CD4-positive, alpha-beta T cell (primary cell): ENCODE measurements around the gene SDC1. TPM values are rescaled to one million over a fixed set of nuclear protein-coding genes. Genes with fewer than 3 reads are reported as not detected.

Experiments used
- ATAC-seq: fragments of 200-7000 bp; cut with Tn5 transposase; one replicate; pipeline ENCODE4 v1.10.0; 2022; ENCODE audit warnings: mild to moderate bottlenecking; ENCODE audit not compliant: poor library complexity
- CTCF ChIA-PET: fragments of 350-600 bp; sonication (Branson Sonifier 250); formaldehyde crosslinking; loops from one replicate; lab custom pipeline; 2021; ENCODE audit warnings: antibody characterized with exemption, inconsistent platforms; lab: Charles Lee
- POLR2A ChIA-PET: fragments of 350-600 bp; sonication (Branson Sonifier 250); formaldehyde crosslinking; loops from one replicate; lab custom pipeline; 2021; ENCODE audit warnings: antibody characterized with exemption, inconsistent platforms; lab: Charles Lee
- DNase-seq, 14 experiments: peaks; one replicate each; pipeline ENCODE4 v3.0.0-alpha.2; 2013 to 2020; ENCODE audit warnings: mixed read lengths in 2 of 14
- H3K27ac ChIP-seq, 2 donors: one replicate each; pipeline versions ENCODE4 v1.5.1 to v1.7.0; 2013; ENCODE audit warnings: low read length in 2 of 2, low read depth in 1 of 2, mild to moderate bottlenecking in 1 of 2
- H3K27me3 ChIP-seq, 2 experiments: 1 replicate in 1 of 2; 2 replicates in 1 of 2; pipeline versions ENCODE4 v1.6.1 to v1.7.0; 2013; ENCODE audit warnings: low read length in 2 of 2, control low read depth in 1 of 2, mild to moderate bottlenecking in 1 of 2, moderate library complexity in 1 of 2; ENCODE audit not compliant: insufficient read depth in 2 of 2, control insufficient read depth in 1 of 2
- H3K36me3 ChIP-seq: one replicate; pipeline ENCODE4 v1.6.1; 2013; ENCODE audit warnings: low read length, control low read depth; ENCODE audit not compliant: insufficient read depth
- H3K4me1 ChIP-seq: one replicate; pipeline ENCODE4 v1.6.1; 2013; ENCODE audit warnings: low read length, control low read depth; ENCODE audit not compliant: insufficient read depth
- H3K4me3 ChIP-seq: one replicate; pipeline ENCODE4 v1.5.1; 2013; ENCODE audit warnings: mild to moderate bottlenecking, low read length, moderate library complexity
- H3K9me3 ChIP-seq, 2 experiments: 1 replicate in 1 of 2; 2 replicates in 1 of 2; pipeline versions ENCODE4 v1.6.1 to v1.7.0; 2013; ENCODE audit warnings: low read length in 2 of 2, mild to moderate bottlenecking in 2 of 2, control low read depth in 1 of 2, moderate library complexity in 1 of 2; ENCODE audit not compliant: control insufficient read depth in 1 of 2, insufficient read depth in 1 of 2
- H3K27ac Mint-ChIP-seq: one replicate; pipeline ENCODE4 v1.8.0; 2020; ENCODE audit warnings: mixed read lengths
- H3K27me3 Mint-ChIP-seq: one replicate; pipeline ENCODE4 v1.8.0; 2021; ENCODE audit warnings: mixed read lengths
- H3K36me3 Mint-ChIP-seq: one replicate; pipeline ENCODE4 v1.8.0; 2021; ENCODE audit warnings: low read depth, mixed read lengths
- H3K4me1 Mint-ChIP-seq: one replicate; pipeline ENCODE4 v1.8.0; 2021; ENCODE audit warnings: low read depth, mixed read lengths
- H3K4me3 Mint-ChIP-seq: one replicate; pipeline ENCODE4 v1.8.0; 2020; ENCODE audit warnings: mild to moderate bottlenecking, mixed read lengths
- H3K9me3 Mint-ChIP-seq: one replicate; pipeline ENCODE4 v1.8.0; 2020; ENCODE audit warnings: mixed read lengths
- intact Hi-C, 2 experiments: fragments of 100-400 bp; cut with DNase I in 1 of 2; cut with micrococcal nuclease in 1 of 2; formaldehyde crosslinking; loops; one replicate each; pipeline versions ENCODE4 v1.15.1 to v1.9.0; 2023 to 2025; cut with DNase I, micrococcal nuclease
- total RNA-seq, 174 experiments: library from RNA in 2 of 174; stranded (reverse) in 2 of 174; gene quantifications; one replicate each; pipeline ENCODE4 v1.2.3 and lab custom pipeline; 2021 to 2026
- TF ChIP-seq, protein P1 (sequence below): fragments of 200-600 bp; IDR thresholded peaks from one replicate; pipeline ENCODE4 v1.8.0; 2022; ENCODE audit warnings: antibody characterized with exemption, mild to moderate bottlenecking

SDC1 gene
- total RNA-seq, 2 experiments from 2014 or later: not detected

DNA sequence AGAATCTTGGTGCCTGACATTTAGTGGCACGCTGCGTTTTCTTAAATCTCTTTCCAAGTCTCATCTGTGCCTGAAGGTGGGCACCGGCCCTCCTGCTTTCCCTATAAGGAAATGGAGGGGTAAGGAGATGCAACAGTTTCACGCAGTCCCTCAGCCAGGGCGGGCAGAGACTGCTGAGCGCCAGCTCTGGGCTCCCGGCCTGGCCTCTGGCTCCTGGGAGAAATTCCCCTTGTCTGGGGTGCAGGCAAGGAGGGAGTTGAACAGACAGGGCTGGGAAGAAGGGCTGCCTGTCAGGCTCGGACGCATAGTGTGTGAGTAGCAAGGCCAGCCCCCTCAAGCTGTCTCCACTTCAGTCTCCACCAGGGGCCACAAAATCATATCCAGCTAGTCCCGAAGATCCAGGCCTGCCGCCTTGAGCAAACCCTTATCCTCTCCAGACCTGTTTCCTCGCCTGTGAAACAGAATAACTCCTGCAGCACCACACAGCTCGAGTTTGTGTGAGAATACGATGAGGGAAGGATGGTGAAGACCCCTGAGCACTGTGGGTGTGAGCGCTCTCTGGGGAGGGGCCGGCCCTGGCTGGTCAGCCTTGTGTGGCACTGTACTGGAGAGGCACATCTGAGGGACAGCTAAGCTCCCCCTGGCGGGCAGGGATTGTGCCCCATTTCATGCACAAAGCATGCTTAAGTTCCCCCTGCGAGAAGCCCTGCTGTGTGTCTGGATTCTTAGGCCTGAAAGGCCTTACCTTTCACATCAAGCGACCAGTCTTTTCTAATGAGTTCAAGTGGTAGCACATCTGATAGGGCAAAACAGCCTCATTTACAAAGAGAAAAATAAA lies 33.8 kb downstream of the SDC1 start:
- no peak overlapping the region for H3K4me3 ChIP-seq
- no peaks in the 10 kb centered on the region for H3K36me3 Mint-ChIP-seq
- ChIA-PET POLR2A (no interaction called here), CTCF (no interaction called here)
- TF ChIP-seq, protein P1, sequence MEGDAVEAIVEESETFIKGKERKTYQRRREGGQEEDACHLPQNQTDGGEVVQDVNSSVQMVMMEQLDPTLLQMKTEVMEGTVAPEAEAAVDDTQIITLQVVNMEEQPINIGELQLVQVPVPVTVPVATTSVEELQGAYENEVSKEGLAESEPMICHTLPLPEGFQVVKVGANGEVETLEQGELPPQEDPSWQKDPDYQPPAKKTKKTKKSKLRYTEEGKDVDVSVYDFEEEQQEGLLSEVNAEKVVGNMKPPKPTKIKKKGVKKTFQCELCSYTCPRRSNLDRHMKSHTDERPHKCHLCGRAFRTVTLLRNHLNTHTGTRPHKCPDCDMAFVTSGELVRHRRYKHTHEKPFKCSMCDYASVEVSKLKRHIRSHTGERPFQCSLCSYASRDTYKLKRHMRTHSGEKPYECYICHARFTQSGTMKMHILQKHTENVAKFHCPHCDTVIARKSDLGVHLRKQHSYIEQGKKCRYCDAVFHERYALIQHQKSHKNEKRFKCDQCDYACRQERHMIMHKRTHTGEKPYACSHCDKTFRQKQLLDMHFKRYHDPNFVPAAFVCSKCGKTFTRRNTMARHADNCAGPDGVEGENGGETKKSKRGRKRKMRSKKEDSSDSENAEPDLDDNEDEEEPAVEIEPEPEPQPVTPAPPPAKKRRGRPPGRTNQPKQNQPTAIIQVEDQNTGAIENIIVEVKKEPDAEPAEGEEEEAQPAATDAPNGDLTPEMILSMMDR: no peak
- H3K27me3 Mint-ChIP-seq: no peaks in the 10 kb centered on the region
- H3K9me3 Mint-ChIP-seq: no peaks in the 10 kb centered on the region
- intact Hi-C loops: no loop called here
- H3K4me3 Mint-ChIP-seq: no peak overlapping the region
- no peak overlapping the region for H3K27ac ChIP-seq
- H3K36me3 ChIP-seq: no peaks in the 10 kb centered on the region
- H3K4me1 Mint-ChIP-seq: no peaks in the 10 kb centered on the region
- H3K9me3 ChIP-seq: peaks cover 0 to 3% of the 10 kb centered on the region in 2 experiments
- H3K27me3 ChIP-seq: peaks cover 0 to 3% of the 10 kb centered on the region in 2 experiments
- DNase-seq: no peak
- no peaks in the 10 kb centered on the region for H3K4me1 ChIP-seq
- H3K27ac Mint-ChIP-seq: no peak overlapping the region
- ATAC-seq: no peak

DNA sequence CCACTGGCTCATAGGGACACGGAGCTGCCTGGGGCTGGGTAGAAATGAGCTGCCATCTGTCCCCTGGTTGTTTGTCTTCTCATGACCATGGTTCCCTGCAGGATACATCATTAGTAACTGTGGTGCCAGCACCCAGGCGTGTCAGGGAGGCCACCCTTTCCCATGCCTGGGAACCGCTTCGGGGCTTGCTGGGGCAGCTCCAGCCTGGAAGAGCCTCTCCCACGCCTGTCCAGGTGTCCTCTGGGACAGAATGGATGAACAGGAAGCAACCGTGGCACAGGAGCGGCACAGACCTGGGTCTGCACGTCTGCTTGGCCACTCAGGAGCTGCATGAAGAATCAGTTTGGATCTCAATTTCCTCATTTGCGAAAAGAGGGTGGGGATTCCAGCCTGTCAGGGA lies 34.8 kb downstream of the SDC1 start:
- peaks cover 0 to 6% of the 10 kb centered on the region in 2 experiments for H3K27me3 ChIP-seq
- CTCF ChIA-PET: no interaction called here

DNA sequence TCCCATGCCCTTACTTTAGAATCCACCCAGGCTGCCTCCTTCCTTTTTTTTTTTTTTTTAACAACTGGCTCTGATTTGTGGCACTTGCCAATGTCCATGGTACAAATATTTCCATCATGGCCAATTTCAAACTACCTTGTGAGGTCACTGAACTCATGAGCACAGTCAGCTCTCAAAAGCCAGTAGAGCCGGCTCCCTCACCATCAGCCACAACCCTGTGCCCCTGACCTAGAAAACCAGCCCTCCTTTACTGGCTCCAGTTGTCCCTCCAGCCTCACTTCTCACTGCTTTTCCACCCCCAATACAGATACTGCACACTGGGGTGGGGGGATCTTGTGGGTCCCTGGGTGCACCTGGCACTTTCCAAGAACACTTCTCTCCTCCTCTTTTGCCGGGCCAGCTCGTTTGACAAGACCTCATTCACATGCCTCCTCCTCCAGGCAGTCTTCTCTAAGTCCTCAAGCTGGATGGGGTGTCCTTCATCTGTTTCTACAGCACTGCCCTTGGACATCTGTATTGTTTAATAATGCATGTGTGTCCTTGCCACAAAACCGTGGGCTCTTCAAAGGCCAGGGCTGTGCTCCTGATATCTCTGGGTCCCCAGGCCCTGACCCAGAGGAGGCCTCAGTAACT lies 35.5 kb downstream of the SDC1 start:
- no peak overlapping the region for H3K4me3 ChIP-seq
- Mint-ChIP-seq H3K4me3 (no peak overlapping the region), H3K27me3 (no peaks in the 10 kb centered on the region), H3K9me3 (no peaks in the 10 kb centered on the region), H3K36me3 (no peaks in the 10 kb centered on the region), H3K27ac (no peak overlapping the region), H3K4me1 (no peaks in the 10 kb centered on the region)
- POLR2A ChIA-PET: no interaction called here
- H3K4me1 ChIP-seq: no peaks in the 10 kb centered on the region
- no peaks in the 10 kb centered on the region for H3K36me3 ChIP-seq
- CTCF ChIA-PET: no interaction called here
- TF ChIP-seq, protein P1: no peak
- intact Hi-C loops: no loop called here
- DNase-seq: no peak
- H3K27ac ChIP-seq: no peak overlapping the region
- peaks cover 0 to 9% of the 10 kb centered on the region in 2 experiments for H3K9me3 ChIP-seq
- H3K27me3 ChIP-seq: peaks cover 0 to 6% of the 10 kb centered on the region in 2 experiments
- ATAC-seq: no peak

More for the DNA sequence above, 34.8 kb downstream of the SDC1 start:
- no peak overlapping the region for H3K27ac ChIP-seq
- no peak for ATAC-seq
- POLR2A ChIA-PET: no interaction called here
- Mint-ChIP-seq H3K27me3 (no peaks in the 10 kb centered on the region), H3K27ac (no peak overlapping the region), H3K4me1 (no peaks in the 10 kb centered on the region), H3K4me3 (no peak overlapping the region), H3K36me3 (no peaks in the 10 kb centered on the region), H3K9me3 (no peaks in the 10 kb centered on the region)
- no peak overlapping the region for H3K4me3 ChIP-seq
- no peaks in the 10 kb centered on the region for H3K36me3 ChIP-seq
- no peaks in the 10 kb centered on the region for H3K4me1 ChIP-seq
- intact Hi-C loops: no loop called here
- TF ChIP-seq, protein P1: no peak
- no peak for DNase-seq
- H3K9me3 ChIP-seq: peaks cover 0 to 9% of the 10 kb centered on the region in 2 experiments
